H1 (cell line): Measurements from ENCODE around the gene CP. TPM values are rescaled to one million over a fixed set of nuclear protein-coding genes. Genes with fewer than 3 reads are reported as not detected.

Experiments used
- CTCF ChIA-PET: fragments of 300-600 bp; sonication (Branson Sonifier 250); formaldehyde crosslinking; loops from one replicate; lab custom pipeline; 2021; ENCODE audit not compliant: partially characterized antibody; lab: Charles Lee
- POLR2A ChIA-PET: fragments of 300-600 bp; sonication (Branson Sonifier 250); formaldehyde crosslinking; loops from one replicate; lab custom pipeline; 2021; ENCODE audit warnings: inconsistent platforms; ENCODE audit not compliant: partially characterized antibody; lab: Charles Lee
- DNase-seq, 2 experiments: peaks; one replicate each; pipeline versions ENCODE4 v3.0.0 to v3.0.0-alpha.2; 2010 to 2022; ENCODE audit warnings: low spot score in 2 of 2, low read depth in 1 of 2, mixed read lengths in 1 of 2
- FAIRE-seq: peaks from 2 replicates; lab custom pipeline; 2011; peaks lifted over from hg19 to GRCh38; lab: Jason Lieb, UNC
- H2AFZ ChIP-seq: 2 replicates; pipeline ENCODE4 v1.8.1; 2012; ENCODE audit warnings: low read length, inconsistent platforms
- H2AK5ac ChIP-seq: 2 replicates; pipeline ENCODE4 v1.6.1; 2013; ENCODE audit warnings: low read depth, low read length
- H2BK120ac ChIP-seq: replicated peaks from 2 replicates; pipeline ENCODE3; 2013; ENCODE audit warnings: low read depth, low read length, inconsistent platforms
- H2BK12ac ChIP-seq: 2 replicates; pipeline ENCODE4 v1.6.1; 2013; ENCODE audit warnings: low read depth, low read length
- H2BK15ac ChIP-seq: 2 replicates; pipeline ENCODE4 v1.6.1; 2013; ENCODE audit warnings: low read length
- H2BK20ac ChIP-seq: 2 replicates; pipeline ENCODE4 v1.6.1; 2013; ENCODE audit warnings: low read length
- H2BK5ac ChIP-seq: 2 replicates; pipeline ENCODE4 v1.6.1; 2013; ENCODE audit warnings: low read depth, low read length
- H3K14ac ChIP-seq: 2 replicates; pipeline ENCODE4 v1.6.1; 2013; ENCODE audit warnings: inconsistent platforms; ENCODE audit not compliant: insufficient read length
- H3K18ac ChIP-seq: 2 replicates; pipeline ENCODE4 v1.6.1; 2013; ENCODE audit warnings: low read length; ENCODE audit errors: extremely low read depth
- H3K23ac ChIP-seq: 2 replicates; pipeline ENCODE4 v1.6.1; 2013; ENCODE audit warnings: inconsistent platforms; ENCODE audit not compliant: insufficient read length
- H3K23me2 ChIP-seq: 2 replicates; pipeline ENCODE4 v1.6.1; 2013; ENCODE audit warnings: low read depth, low read length
- H3K27ac ChIP-seq: 2 replicates; pipeline ENCODE4 v1.6.1; 2011; ENCODE audit warnings: low read depth, low read length, inconsistent platforms
- H3K27me3 ChIP-seq, 4 experiments: replicated peaks in 1 of 4; 1 replicate in 1 of 4; 2 replicates in 3 of 4; pipeline versions ENCODE4 v1.6.1 to v1.8.1; 2011 to 2013; ENCODE audit warnings: low read length in 3 of 4, mild to moderate bottlenecking in 3 of 4, inconsistent platforms in 2 of 4, mixed read lengths in 2 of 4, moderate library complexity in 1 of 4; ENCODE audit not compliant: control insufficient read depth in 3 of 4, insufficient read depth in 3 of 4; ENCODE audit errors: extremely low read depth in 1 of 4
- H3K36me3 ChIP-seq, 4 experiments: 2 replicates each; pipeline versions ENCODE4 v1.6.1 to v1.8.1; 2011 to 2013; ENCODE audit warnings: mild to moderate bottlenecking in 4 of 4, low read length in 3 of 4, moderate library complexity in 2 of 4, control low read depth in 1 of 4, inconsistent platforms in 1 of 4; ENCODE audit not compliant: insufficient read depth in 4 of 4, control insufficient read depth in 2 of 4
- H3K4ac ChIP-seq: replicated peaks from 2 replicates; pipeline ENCODE3; 2013; ENCODE audit warnings: low read length, low read depth, mixed read lengths, inconsistent platforms; ENCODE audit not compliant: insufficient read length
- H3K4me1 ChIP-seq, 4 experiments: replicated peaks in 1 of 4; 1 replicate in 1 of 4; 2 replicates in 3 of 4; pipeline versions ENCODE4 v1.6.1 to v1.8.1; 2011 to 2013; ENCODE audit warnings: low read length in 3 of 4, inconsistent platforms in 2 of 4, mixed read lengths in 1 of 4; ENCODE audit not compliant: insufficient read depth in 4 of 4, control insufficient read depth in 3 of 4
- H3K4me2 ChIP-seq, 2 experiments: 2 replicates each; pipeline versions ENCODE4 v1.6.1 to v1.8.1; 2011 to 2013; ENCODE audit warnings: low read depth in 2 of 2, low read length in 2 of 2, control low read depth in 1 of 2, inconsistent platforms in 1 of 2, mild to moderate bottlenecking in 1 of 2; ENCODE audit not compliant: insufficient read depth in 1 of 2
- H3K4me3 ChIP-seq, 4 experiments: fragments of 200-600, 300-600 bp in 1 of 4; sonication (generic), shearing (Covaris generic), sonication (Bioruptor Twin) in 1 of 4; 2 replicates each; pipeline versions ENCODE4 v1.5.1 to v1.8.1; 2011 to 2016; ENCODE audit warnings: low read length in 4 of 4, low read depth in 3 of 4, control low read depth in 2 of 4, inconsistent platforms in 2 of 4, mild to moderate bottlenecking in 2 of 4, mixed read lengths in 1 of 4, moderate library complexity in 1 of 4; ENCODE audit not compliant: insufficient read depth in 2 of 4; ENCODE audit errors: extremely low read depth in 1 of 4
- H3K56ac ChIP-seq: replicated peaks from 2 replicates; pipeline ENCODE3; 2013; ENCODE audit warnings: low read depth, mild to moderate bottlenecking, mixed read lengths, low read length, inconsistent platforms; ENCODE audit not compliant: insufficient read length
- H3K79me1 ChIP-seq: 2 replicates; pipeline ENCODE4 v1.6.1; 2013; ENCODE audit warnings: low read depth, low read length, control low read depth
- H3K79me2 ChIP-seq, 2 experiments: 2 replicates each; pipeline versions ENCODE4 v1.6.1 to v1.8.1; 2012 to 2013; ENCODE audit warnings: low read length in 2 of 2, mild to moderate bottlenecking in 2 of 2, inconsistent platforms in 1 of 2; ENCODE audit not compliant: insufficient read depth in 2 of 2, control insufficient read depth in 1 of 2
- H3K9ac ChIP-seq, 4 experiments: replicated peaks in 1 of 4; 1 replicate in 1 of 4; 2 replicates in 3 of 4; pipeline versions ENCODE4 v1.6.1 to v1.8.1; 2011 to 2013; ENCODE audit warnings: low read depth in 3 of 4, low read length in 3 of 4, control low read depth in 2 of 4, mild to moderate bottlenecking in 2 of 4, moderate library complexity in 2 of 4, inconsistent platforms in 1 of 4; ENCODE audit errors: extremely low read depth in 1 of 4
- H3K9me3 ChIP-seq, 2 experiments: 2 replicates each; pipeline versions ENCODE4 v1.6.1 to v1.8.1; 2012 to 2013; ENCODE audit warnings: mild to moderate bottlenecking in 2 of 2, moderate library complexity in 2 of 2, control low read depth in 1 of 2, inconsistent platforms in 1 of 2, low read depth in 1 of 2, low read length in 1 of 2, mixed read lengths in 1 of 2; ENCODE audit not compliant: insufficient read depth in 2 of 2
- H4K20me1 ChIP-seq, 2 experiments: replicated peaks in 1 of 2; 2 replicates each; pipeline versions ENCODE3 to v1.8.1; 2011 to 2013; ENCODE audit warnings: inconsistent platforms in 2 of 2, low read length in 2 of 2, mild to moderate bottlenecking in 1 of 2; ENCODE audit not compliant: insufficient read depth in 2 of 2, control insufficient read depth in 1 of 2
- H4K5ac ChIP-seq: 2 replicates; pipeline ENCODE4 v1.6.1; 2013; ENCODE audit warnings: low read length, low read depth, mixed read lengths, inconsistent platforms; ENCODE audit not compliant: insufficient read length
- H4K8ac ChIP-seq: 2 replicates; pipeline ENCODE4 v1.8.0; 2013; ENCODE audit warnings: mild to moderate bottlenecking, moderate library complexity, low read length, inconsistent platforms; ENCODE audit not compliant: insufficient read depth; ENCODE audit errors: extremely low read depth
- H4K91ac ChIP-seq: replicated peaks from 2 replicates; pipeline ENCODE3; 2013; ENCODE audit warnings: low read length, mixed read lengths, inconsistent platforms; ENCODE audit not compliant: insufficient read length
- ASH2L ChIP-seq: fragments of 200-600, 300-600 bp; sonication (generic); IDR thresholded peaks from one replicate; pipeline ENCODE4 v1.7.1; 2017; ENCODE audit warnings: low read length
- ATF2 ChIP-seq: IDR thresholded peaks from 2 replicates; pipeline ENCODE4 v1.6.1; 2012; ENCODE audit warnings: low read length, inconsistent platforms
- BRCA1 ChIP-seq: IDR thresholded peaks from 2 replicates; pipeline ENCODE4 v1.6.1; 2012; ENCODE audit warnings: low read depth, low read length, improper control_type of control experiment
- CEBPB ChIP-seq: IDR thresholded peaks from 2 replicates; pipeline ENCODE4 v1.6.1; 2012; ENCODE audit warnings: low read depth, low read length
- CREB1 ChIP-seq: IDR thresholded peaks from 2 replicates; pipeline ENCODE4 v1.6.1; 2012; ENCODE audit warnings: inconsistent platforms
- KDM5A ChIP-seq: fragments of 200-600 bp; IDR thresholded peaks from 2 replicates; pipeline ENCODE4 v1.7.1; 2012; ENCODE audit warnings: mild to moderate bottlenecking, low read length, inconsistent platforms, mixed read lengths
- MAFK ChIP-seq: IDR thresholded peaks from 2 replicates; pipeline ENCODE4 v1.6.1; 2012; ENCODE audit warnings: low read depth, mild to moderate bottlenecking, improper control_type of control experiment, low read length
- MAX ChIP-seq: IDR thresholded peaks from 2 replicates; pipeline ENCODE4 v1.6.1; 2012; ENCODE audit warnings: inconsistent platforms
- RAD21 ChIP-seq, 2 experiments: IDR thresholded peaks in 1 of 2; conservative IDR thresholded peaks in 1 of 2; 2 replicates each; pipeline ENCODE4 v1.6.1; 2011; ENCODE audit warnings: low read depth in 2 of 2, low read length in 2 of 2, improper control_type of control experiment in 1 of 2, inconsistent platforms in 1 of 2, mild to moderate bottlenecking in 1 of 2, moderate library complexity in 1 of 2
- RFX5 ChIP-seq: IDR thresholded peaks from 2 replicates; pipeline ENCODE4 v1.6.1; 2011; ENCODE audit warnings: low read depth, low read length, improper control_type of control experiment, borderline replicate concordance
- TEAD4 ChIP-seq: IDR thresholded peaks from 2 replicates; pipeline ENCODE4 v1.6.1; 2012; ENCODE audit warnings: low read depth, low read length, inconsistent platforms, mixed read lengths
- YY1 ChIP-seq: IDR thresholded peaks from 2 replicates; pipeline ENCODE4 v1.6.1; 2011; ENCODE audit warnings: low read depth, mild to moderate bottlenecking, low read length
- ZNF274 ChIP-seq: IDR thresholded peaks from 2 replicates; pipeline ENCODE4 v1.7.0; 2012; ENCODE audit warnings: low read length, borderline replicate concordance; ENCODE audit errors: extremely low read depth
- WGBS, 2 experiments: shearing (Covaris generic) in 1 of 2; methylation state at CpG; one replicate each; pipeline versions ENCODE4 v1.1.6 to v1.1.7; 2013 to 2015; ENCODE audit warnings: low lambda C conversion rate in 2 of 2, mixed read lengths in 2 of 2, inconsistent platforms in 1 of 2, low coverage in 1 of 2, missing lambda C conversion rate in 1 of 2; ENCODE audit not compliant: insufficient replicate concordance in 2 of 2, insufficient coverage in 1 of 2, insufficient read length in 1 of 2; ENCODE audit errors: extremely low coverage in 1 of 2, missing lambda C conversion rate in 1 of 2; 5-methylcytosine and 5-hydroxymethylcytosine counted together
- polyA plus RNA-seq, 7 experiments: library from polyadenylated mRNA; depleted of rRNA in 3 of 7; stranded (reverse) in 5 of 7; unstranded in 2 of 7; fragments of >200 nt in 5 of 7; fragments of 200-250 nt in 2 of 7; gene quantifications; 1 replicate in 5 of 7; 2 replicates in 1 of 7; 4 replicates in 1 of 7; pipeline versions ENCODE4 v1.2.1 to v1.2.3, GENCODE V29; 2011 to 2013; ENCODE audit warnings: missing spikeins in 2 of 7, mixed read lengths in 2 of 7
- total RNA-seq: library from RNA; stranded (reverse); fragmentation: NEBNext Ultra II Directional; extraction: Animal tissue kit (Norgen Biotek cat#: 25700); gene quantifications from 2 replicates; pipeline ENCODE4 v1.2.1, GENCODE V29; 2021

CP gene
- total and polyA plus RNA-seq, 2 of the 8 experiments (the other 6 are each of a cell fraction or from before 2014, with no cell fraction given): 0.32 to 2.6 TPM

- WGBS, 2 experiments: 92% methylated on average over 4 of the region's 4 CpGs; no CpG with 5 or more reads in 1 of the 2 experiments
- no peak overlapping the region for H3K27ac ChIP-seq
- no peak overlapping the region for H3K14ac ChIP-seq
- no peaks in the 10 kb centered on the region for H3K9me3 ChIP-seq
- H3K23ac ChIP-seq: no peak overlapping the region
- H2BK5ac ChIP-seq: peak overlapping the region; percentile 84
- no peak overlapping the region for H3K4me2 ChIP-seq
- 0 out of 2 replicates have a peak overlapping the region, but pooled peaks have one; percentile 89 for H2BK15ac ChIP-seq
- H4K20me1 ChIP-seq: no peaks in the 10 kb centered on the region
- H3K36me3 ChIP-seq: no peaks in the 10 kb centered on the region
- no peak overlapping the region for H3K4me3 ChIP-seq
- no peak for FAIRE-seq
- DNase-seq: no peak
- CTCF ChIA-PET: interaction anchor here (1.0 to 1.9 kb wide), 2 partner anchors 137 to 138 kb away, joined by 5 to 6 read pairs; no protein-coding TSS in a partner anchor
- no peaks in the 10 kb centered on the region for H3K23me2 ChIP-seq
- H2AK5ac ChIP-seq: no peak overlapping the region
- H3K79me2 ChIP-seq: no peaks in the 10 kb centered on the region
- H4K8ac ChIP-seq: no peak overlapping the region
- H4K91ac ChIP-seq: peak overlapping the region; percentile 93
- H3K27me3 ChIP-seq: no peaks in the 10 kb centered on the region
- H2BK120ac ChIP-seq: no peak overlapping the region
- peak overlapping the region; percentile 11; the same call in 1 of the 2 replicates for H2BK12ac ChIP-seq
- H4K5ac ChIP-seq: no peak overlapping the region
- POLR2A ChIA-PET: no interaction called here
- peak overlapping the region in 1 of 4 experiments; percentile 20; a peak in 2 of 7 replicates for H3K9ac ChIP-seq
- H3K4me1 ChIP-seq: no peaks in the 10 kb centered on the region; a peak in 1 of 7 replicates
- H2BK20ac ChIP-seq: peak overlapping the region; percentile 40; the same call in 1 of the 2 replicates
- H3K4ac ChIP-seq: peak overlapping the region; percentile 69
- no peaks in the 10 kb centered on the region for H3K79me1 ChIP-seq
- H2AFZ ChIP-seq: no peak overlapping the region; the same call in 1 of the 2 replicates
- H3K18ac ChIP-seq: peak overlapping the region; percentile 15; the same call in 1 of the 2 replicates
- H3K56ac ChIP-seq: no peak overlapping the region
- TF ChIP-seq TEAD4 (no peak), RFX5 (no peak), ASH2L (no peak), MAX (no peak), ATF2 (no peak), KDM5A (no peak), YY1 (no peak), RAD21 (IDR thresholded peaks at IDR 0.05 in 1 of 2, conservative IDR thresholded peaks at IDR 0.05 in 1 of 2; ENCODE audit: low read depth in 2 of 2, low read length in 2 of 2) (no peak), CEBPB (no peak), CREB1 (no peak), BRCA1 (no peak), ZNF274 (no peak), MAFK (no peak)
Observed at GRCh38 chr3:149258714-149259113, 37.1 kb upstream of the CP start.
